ENCODE data around the gene HPCAL1.

Gene HPCAL1

GRCh38 chr2:10402653-10403215 lies 100.0 kb downstream of the HPCAL1 start:
- DNase-seq (ENCODE audit: low read depth in 1 of 2, low spot score in 1 of 2), result no peak

DNA sequence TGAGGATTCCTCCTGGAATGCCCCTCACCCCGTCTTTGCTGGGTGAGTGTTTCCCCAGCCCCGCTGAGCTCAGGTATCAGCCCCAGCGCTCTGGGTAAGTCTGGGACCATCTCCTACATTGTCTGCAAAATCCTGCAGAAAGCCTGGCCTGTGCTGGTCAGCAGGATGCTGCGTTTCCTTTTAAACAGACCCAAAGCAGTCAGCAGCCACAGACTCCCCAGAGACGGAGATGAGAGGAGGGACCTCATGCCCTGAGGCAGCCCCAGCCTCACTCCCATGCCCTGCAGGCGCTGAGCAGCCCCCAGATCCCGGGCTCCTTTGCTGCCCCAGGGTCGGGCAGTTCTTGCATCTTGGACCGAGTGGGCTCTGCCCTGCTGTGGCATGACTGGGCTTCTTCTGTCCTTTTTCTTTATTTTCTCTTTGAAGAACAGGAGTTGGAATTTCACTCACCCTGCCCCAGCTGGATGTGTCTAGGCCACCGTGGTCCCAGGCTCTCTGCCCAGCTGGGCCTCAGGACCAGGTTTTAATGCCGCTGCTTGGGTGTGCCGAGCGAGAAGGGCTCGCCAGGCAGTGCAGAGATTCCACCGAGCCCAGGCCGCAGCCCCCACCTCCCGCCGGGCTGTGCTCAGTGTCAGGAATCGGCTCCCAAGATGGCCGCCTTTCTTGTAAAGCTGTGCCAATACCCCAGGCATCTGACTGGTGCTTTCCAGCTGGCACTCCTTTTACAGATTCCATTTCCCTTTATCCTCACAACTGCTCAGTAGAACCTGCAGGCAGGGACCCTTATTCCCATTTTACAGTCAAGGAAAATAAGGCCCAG lies 101.8 kb downstream of the HPCAL1 start:
- no peak for DNase-seq (ENCODE audit: low read depth in 1 of 2, low spot score in 1 of 2)

- no peak for DNase-seq (ENCODE audit: low read depth in 1 of 2, low spot score in 1 of 2)
These were observed 102.7 kb downstream of the HPCAL1 start for GRCh38 chr2:10405448-10405847.

DNA sequence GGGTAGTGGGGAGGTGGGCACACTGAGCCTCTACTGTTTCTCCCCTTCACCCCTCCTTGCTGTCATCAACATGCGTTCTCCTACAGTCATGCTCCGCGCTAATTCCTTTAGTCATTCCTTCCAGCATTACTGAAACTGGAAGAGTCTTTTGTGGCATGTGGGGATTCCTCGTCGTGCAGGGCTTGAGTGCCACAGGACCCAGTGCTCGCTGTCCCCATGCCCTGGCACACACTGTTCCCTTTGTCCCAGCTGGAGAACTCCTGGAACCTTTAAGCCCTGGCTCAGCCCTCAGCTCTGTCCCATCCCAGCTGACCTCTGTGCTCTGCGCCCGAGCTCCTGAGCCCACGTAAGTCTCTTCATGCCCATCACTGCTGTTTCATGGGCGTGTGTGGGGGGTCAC lies 103.3 kb downstream of the HPCAL1 start:
- DNase-seq (ENCODE audit: low read depth in 1 of 2, low spot score in 1 of 2), result no peak

DNA sequence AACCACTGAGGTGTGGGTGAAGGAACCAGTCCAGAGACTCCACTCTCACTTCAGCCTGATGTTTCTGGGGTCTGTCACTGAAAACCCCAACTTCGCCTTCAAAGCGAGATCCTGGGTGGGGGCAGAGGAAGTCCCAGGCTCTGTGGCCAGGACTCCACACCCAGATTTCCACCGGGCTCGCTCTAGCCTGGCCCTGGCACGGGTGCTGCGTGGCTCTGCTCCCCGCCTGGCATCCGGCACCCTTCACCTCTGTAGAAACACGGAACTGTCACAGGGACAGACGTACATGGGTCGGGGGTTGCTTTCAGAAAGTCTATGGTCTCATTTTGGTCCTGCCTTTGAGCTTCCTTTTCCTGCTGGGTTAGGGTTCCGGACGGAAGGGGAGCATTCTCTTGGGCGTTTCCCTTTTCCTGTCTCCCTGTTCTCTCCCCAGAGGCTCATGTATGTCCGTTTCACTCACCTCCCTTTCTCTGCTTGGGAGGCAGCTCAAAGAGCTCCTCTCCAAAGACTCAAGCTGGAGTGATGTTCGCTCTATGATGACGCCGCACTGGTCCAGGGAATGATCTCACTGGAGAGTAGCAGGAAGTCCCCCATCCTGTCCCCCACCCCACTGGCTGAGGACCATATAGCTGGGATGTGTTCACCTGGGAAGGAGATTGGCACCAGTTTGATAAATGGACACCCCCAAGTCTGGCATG lies 103.9 kb downstream of the HPCAL1 start:
- DNase-seq (ENCODE audit: low read depth in 1 of 2, low spot score in 1 of 2), result no peak

DNA sequence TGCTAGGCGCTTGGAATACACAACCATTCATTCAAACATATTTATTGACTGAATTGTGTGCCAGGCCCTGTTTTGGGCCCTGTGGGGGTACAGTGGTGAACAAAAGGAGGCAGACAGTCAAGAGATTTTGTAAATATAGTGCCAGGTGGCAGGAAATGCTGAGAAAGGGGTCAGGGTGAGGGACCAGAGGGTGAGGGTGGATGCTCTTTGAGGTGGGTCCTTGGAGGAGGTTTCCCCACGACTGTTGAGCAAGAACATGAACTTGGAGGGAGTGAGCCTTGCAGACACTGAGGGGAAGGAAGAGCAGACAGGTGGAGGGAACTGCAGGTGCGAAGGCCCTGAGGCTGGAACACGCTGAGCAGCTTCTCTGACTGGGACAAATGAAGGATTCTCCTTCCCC lies 104.7 kb downstream of the HPCAL1 start:
- DNase-seq (ENCODE audit: low read depth in 1 of 2, low spot score in 1 of 2), result no peak

- peak; percentile 28 to 64 for DNase-seq (ENCODE audit: low read depth in 1 of 2, low spot score in 1 of 2)
These were observed 105.3 kb downstream of the HPCAL1 start for GRCh38 chr2:10407841-10408648.

- peak; percentile 59 to 76 for DNase-seq (ENCODE audit: low read depth in 1 of 2, low spot score in 1 of 2)
These were observed 106.2 kb downstream of the HPCAL1 start for GRCh38 chr2:10408649-10409579.

DNA sequence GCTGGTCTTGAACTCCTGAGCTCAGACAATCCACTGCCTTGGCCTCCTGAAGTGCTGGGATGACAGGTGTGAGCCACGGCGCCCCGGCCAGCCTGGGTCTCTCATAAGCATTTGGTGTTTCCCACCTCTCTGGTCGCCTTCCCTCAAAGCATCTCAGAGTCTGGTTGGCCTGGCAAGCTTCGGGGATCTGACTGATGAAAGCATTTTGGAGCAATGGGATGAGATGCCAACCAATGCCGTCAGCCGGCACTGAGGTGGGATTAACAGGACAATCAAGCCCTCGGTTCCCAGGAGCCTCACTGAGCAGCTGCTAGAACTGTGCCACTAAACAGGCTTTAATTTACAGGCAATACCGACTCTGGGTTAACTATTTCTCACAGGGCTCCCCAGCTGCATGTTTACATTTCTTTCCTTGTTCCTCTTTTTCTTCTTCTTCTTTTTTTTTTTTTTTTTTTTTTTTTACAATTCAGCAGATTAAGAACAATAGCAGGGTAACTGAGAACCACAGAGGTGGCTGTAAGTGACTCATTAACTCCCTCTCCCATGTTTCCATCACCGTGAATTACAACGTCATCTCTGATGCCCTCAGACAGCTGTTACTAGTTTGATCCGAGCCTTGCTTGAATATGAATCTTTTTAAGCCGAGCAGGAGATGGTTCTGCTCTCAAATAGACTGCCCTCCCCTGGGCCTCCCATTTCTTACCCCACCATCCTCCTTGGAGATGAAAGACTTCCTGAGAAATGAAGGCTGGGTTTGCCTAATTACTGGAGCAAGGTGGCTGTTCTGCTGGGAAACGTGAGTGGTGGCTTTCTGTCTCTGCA lies 107.5 kb downstream of the HPCAL1 start:
- no peak for DNase-seq (ENCODE audit: low read depth in 1 of 2, low spot score in 1 of 2)

GRCh38 chr2:10410823-10411437 lies 108.2 kb downstream of the HPCAL1 start:
- DNase-seq (ENCODE audit: low read depth in 1 of 2, low spot score in 1 of 2), result no peak

- no peak for DNase-seq (ENCODE audit: low read depth in 1 of 2, low spot score in 1 of 2)
These were observed 108.9 kb downstream of the HPCAL1 start for GRCh38 chr2:10411557-10411956.

GRCh38 chr2:10412380-10412779 lies 109.7 kb downstream of the HPCAL1 start:
- peak in 1 of 2 donors; percentile 15 for DNase-seq (ENCODE audit: low read depth in 1 of 2, low spot score in 1 of 2)

DNA sequence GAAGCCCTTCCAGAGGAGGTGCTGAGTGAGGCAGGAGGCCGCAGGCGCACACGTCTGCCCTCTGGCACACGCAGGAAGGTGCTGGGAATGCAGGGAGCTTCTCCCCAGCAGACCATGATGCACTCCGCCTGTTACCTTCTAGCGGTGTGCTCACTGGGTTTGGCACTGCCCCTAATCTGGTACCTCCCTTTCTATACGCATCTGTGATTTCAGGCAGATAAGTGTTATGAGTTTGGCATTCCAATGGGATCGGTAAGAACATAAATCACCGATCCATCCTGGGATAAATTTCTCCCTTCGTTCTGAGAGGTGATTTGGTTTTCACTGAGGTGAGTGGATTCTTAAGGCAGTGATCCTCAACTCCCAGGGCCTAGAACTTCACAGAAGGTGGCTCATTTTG lies 110.8 kb downstream of the HPCAL1 start:
- no peak for DNase-seq (ENCODE audit: low read depth in 1 of 2, low spot score in 1 of 2)

GRCh38 chr2:10413991-10414451 lies 111.3 kb downstream of the HPCAL1 start:
- DNase-seq (ENCODE audit: low read depth in 1 of 2, low spot score in 1 of 2), result no peak

- DNase-seq (ENCODE audit: low read depth in 1 of 2, low spot score in 1 of 2), result no peak
These were observed 111.9 kb downstream of the HPCAL1 start for GRCh38 chr2:10414591-10414990.

DNA sequence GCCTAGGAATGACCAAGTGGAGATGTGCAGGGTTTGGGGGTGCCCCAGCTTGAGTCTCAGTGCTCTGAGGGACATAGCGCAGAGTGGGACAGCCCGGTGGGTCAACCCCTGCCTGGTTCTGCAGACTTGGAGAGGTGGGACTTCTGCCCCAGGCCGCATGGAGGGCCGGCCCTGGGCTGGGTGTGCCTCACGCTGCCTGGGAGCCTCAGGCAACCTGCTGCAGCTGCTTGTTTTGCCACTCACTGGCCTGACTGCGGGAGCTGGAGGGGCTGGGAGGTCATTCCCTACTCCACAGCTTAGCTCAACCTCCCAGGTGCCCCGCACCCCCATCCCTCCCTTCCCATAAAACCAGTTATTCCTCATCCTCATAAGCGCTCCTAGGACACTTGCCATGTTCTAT lies 112.3 kb downstream of the HPCAL1 start:
- no peak for DNase-seq (ENCODE audit: low read depth in 1 of 2, low spot score in 1 of 2)

GRCh38 chr2:10415640-10416039 lies 112.9 kb downstream of the HPCAL1 start:
- DNase-seq (ENCODE audit: low read depth in 1 of 2, low spot score in 1 of 2), result no peak

GRCh38 chr2:10417551-10418335 lies 115.0 kb downstream of the HPCAL1 start:
- DNase-seq (ENCODE audit: low read depth in 1 of 2, low spot score in 1 of 2), result no peak
